GM23248 (cell line): ENCODE results near the gene PSMA4. TPM values are rescaled to one million over a fixed set of nuclear protein-coding genes. Genes with fewer than 3 reads are reported as not detected.

Experiments used
- DNase-seq: peaks from one replicate; pipeline ENCODE4 v3.0.0-alpha.2; 2015
- H2AFZ ChIP-seq: fragments of 200-600 bp; sonication (generic); 2 replicates; pipeline ENCODE4 v1.6.1; 2016; ENCODE audit warnings: antibody characterized with exemption
- H3F3A ChIP-seq: fragments of 200-600 bp; sonication (generic); 2 replicates; pipeline ENCODE4 v1.6.1; 2016; ENCODE audit warnings: mild to moderate bottlenecking, antibody characterized with exemption, mixed run types; ENCODE audit not compliant: insufficient read depth
- H3K27ac ChIP-seq: fragments of 200-600 bp; sonication (generic); 2 replicates; pipeline ENCODE4 v1.5.1; 2016; ENCODE audit warnings: mild to moderate bottlenecking
- H3K27me3 ChIP-seq: fragments of 200-600 bp; sonication (generic); replicated peaks from 2 replicates; pipeline ENCODE4 v1.6.1; 2016; ENCODE audit warnings: mild to moderate bottlenecking; ENCODE audit not compliant: insufficient read depth
- H3K36me3 ChIP-seq: fragments of 200-600 bp; sonication (generic); 2 replicates; pipeline ENCODE4 v1.6.1; 2016; ENCODE audit warnings: low read depth, mild to moderate bottlenecking
- H3K4me1 ChIP-seq: fragments of 200-600 bp; sonication (generic); 2 replicates; pipeline ENCODE4 v1.6.1; 2016; ENCODE audit warnings: mild to moderate bottlenecking; ENCODE audit not compliant: insufficient read depth
- H3K4me2 ChIP-seq: fragments of 200-600 bp; sonication (generic); one replicate; pipeline ENCODE4 v1.6.1; 2016; ENCODE audit warnings: mild to moderate bottlenecking; ENCODE audit not compliant: unreplicated experiment
- H3K4me3 ChIP-seq: fragments of 200-600 bp; sonication (generic); 2 replicates; pipeline ENCODE4 v1.5.1; 2016; ENCODE audit warnings: mild to moderate bottlenecking
- H3K79me2 ChIP-seq: fragments of 200-600 bp; sonication (generic); 2 replicates; pipeline ENCODE4 v1.6.1; 2016; ENCODE audit warnings: mild to moderate bottlenecking; ENCODE audit not compliant: insufficient read depth
- H3K9ac ChIP-seq: fragments of 200-600 bp; sonication (generic); 2 replicates; pipeline ENCODE4 v1.6.1; 2016; ENCODE audit warnings: mild to moderate bottlenecking
- H3K9me2 ChIP-seq: fragments of 200-600 bp; sonication (generic); 2 replicates; pipeline ENCODE4 v1.6.1; 2016; ENCODE audit warnings: mixed run types, mild to moderate bottlenecking, moderate library complexity; ENCODE audit not compliant: insufficient read depth
- H3K9me3 ChIP-seq: fragments of 200-600 bp; sonication (generic); one replicate; pipeline ENCODE4 v1.6.1; 2017; ENCODE audit warnings: low read depth
- H4K20me1 ChIP-seq: fragments of 200-600 bp; sonication (generic); 2 replicates; pipeline ENCODE4 v1.6.0; 2016; ENCODE audit not compliant: insufficient read depth
- EZH2 ChIP-seq: fragments of 200-600 bp; sonication (generic); IDR thresholded peaks from 2 replicates; pipeline ENCODE4 v1.6.1; 2018; ENCODE audit warnings: antibody characterized with exemption, mild to moderate bottlenecking; ENCODE audit not compliant: insufficient read depth, poor library complexity, severe bottlenecking
- EZH2phosphoT487 ChIP-seq: fragments of 200-600 bp; sonication (generic); IDR thresholded peaks from 2 replicates; pipeline ENCODE4 v1.6.1; 2018; ENCODE audit warnings: antibody characterized with exemption, moderate library complexity, mild to moderate bottlenecking, low read depth; ENCODE audit not compliant: insufficient read depth
- WGBS, 2 experiments: methylation state at CpG; one replicate each; pipeline ENCODE4 v1.1.6; 2015 to 2017; ENCODE audit warnings: low lambda C conversion rate in 2 of 2, low coverage in 1 of 2; ENCODE audit errors: missing lambda C conversion rate in 2 of 2; 5-methylcytosine and 5-hydroxymethylcytosine counted together
- in situ Hi-C: fragments of 300-500 bp; cut with MboI; formaldehyde crosslinking; loops from 2 replicates; pipeline ENCODE4 v1.15.0; 2020
- polyA plus RNA-seq: library from polyadenylated mRNA; unstranded; fragments of >200 nt; fragmentation: Nextera tagmentation; extraction: Ambion mirVana; gene quantifications from 2 replicates; pipeline ENCODE4 v1.2.1, GENCODE V29; 2016
- small RNA-seq: library from RNA; depleted of rRNA; stranded (forward); fragments of <200 nt; gene quantifications from one replicate; pipeline ENCODE3, GENCODE V24; 2014; ENCODE audit warnings: low read depth, low replicate concordance
- total RNA-seq: library from RNA; depleted of rRNA; stranded (reverse); fragments of >200 nt; shearing (Covaris generic); gene quantifications from 2 replicates; pipeline ENCODE4 v1.2.3, GENCODE V29; 2014; rRNA removed

Gene PSMA4
- total and polyA plus RNA-seq, 2 experiments from 2014 or later: 177 to 246 TPM

DNA sequence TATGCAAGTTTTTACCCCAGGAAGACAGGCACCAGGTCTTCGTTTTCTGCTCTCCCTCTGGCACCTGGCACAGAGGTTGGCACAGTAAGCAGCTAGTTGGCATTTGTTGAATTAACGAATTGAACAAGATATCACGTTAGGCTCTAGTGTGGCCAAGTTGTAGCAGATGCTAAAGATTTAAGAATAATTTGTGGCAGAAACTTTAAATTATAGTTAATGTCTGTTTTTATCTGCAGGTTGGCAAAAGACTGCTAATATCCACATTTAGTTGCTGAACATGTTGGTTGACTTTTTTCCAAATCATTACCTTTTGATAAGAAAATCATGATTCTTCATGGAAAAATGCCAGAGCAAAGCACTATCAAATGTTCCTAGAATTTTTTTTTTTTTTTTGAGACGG is 33.2 kb downstream of the PSMA4 start:
- H3K9me3 ChIP-seq: no peaks in the 10 kb centered on the region
- 47 to 52% methylated on average over 4 of the region's 4 CpGs for WGBS, 2 experiments
- TF ChIP-seq EZH2phosphoT487 (no peak), EZH2 (no peak)
- no peaks in the 10 kb centered on the region for H3F3A ChIP-seq
- in situ Hi-C loops: no loop called here
- H3K4me2 ChIP-seq: no peak overlapping the region
- H2AFZ ChIP-seq: no peak overlapping the region
- H3K9ac ChIP-seq: no peak overlapping the region
- no peak overlapping the region for H3K27ac ChIP-seq
- no peaks in the 10 kb centered on the region for H3K9me2 ChIP-seq
- no peaks in the 10 kb centered on the region for H3K27me3 ChIP-seq
- no peaks in the 10 kb centered on the region for H3K36me3 ChIP-seq
- no peak overlapping the region for H3K4me3 ChIP-seq
- no peaks in the 10 kb centered on the region for H3K4me1 ChIP-seq
- no peaks in the 10 kb centered on the region for H4K20me1 ChIP-seq
- DNase-seq: no peak
- no peaks in the 10 kb centered on the region for H3K79me2 ChIP-seq

DNA sequence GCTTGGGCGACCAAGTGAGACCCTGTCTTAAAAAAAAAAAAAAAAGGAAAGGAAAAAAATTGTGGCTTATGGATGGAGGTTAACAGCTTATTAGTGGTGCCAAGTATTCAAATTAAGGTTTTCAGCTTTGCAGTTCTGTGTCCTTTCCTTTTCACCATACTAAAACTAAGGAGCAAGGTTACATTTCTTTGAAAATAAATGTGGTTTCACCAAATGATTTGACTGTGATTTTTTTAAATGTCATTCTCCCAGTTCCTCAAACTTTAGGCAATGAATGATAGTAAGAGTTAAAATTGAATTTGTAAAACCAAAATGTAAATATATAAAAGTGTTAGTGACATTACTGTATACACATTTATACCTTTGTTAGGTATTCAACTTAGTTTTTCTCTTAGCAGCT is 34.7 kb downstream of the PSMA4 start:
- 81 to 100% methylated on average over 1 of the region's 1 CpG for WGBS, 2 experiments
- Histone ChIP-seq H3K4me2 (no peak overlapping the region), H3K9me2 (no peaks in the 10 kb centered on the region), H3K27ac (no peak overlapping the region), H4K20me1 (no peaks in the 10 kb centered on the region), H3K27me3 (no peaks in the 10 kb centered on the region), H3K36me3 (no peaks in the 10 kb centered on the region), H3K79me2 (no peaks in the 10 kb centered on the region), H3K4me3 (no peak overlapping the region), H3K9ac (no peak overlapping the region), H3K9me3 (no peaks in the 10 kb centered on the region), H3F3A (no peaks in the 10 kb centered on the region), H3K4me1 (no peaks in the 10 kb centered on the region), H2AFZ (no peak overlapping the region)
- DNase-seq: no peak
- in situ Hi-C loops: no loop called here
- no peak for TF ChIP-seq EZH2
- no peak for TF ChIP-seq EZH2phosphoT487

DNA sequence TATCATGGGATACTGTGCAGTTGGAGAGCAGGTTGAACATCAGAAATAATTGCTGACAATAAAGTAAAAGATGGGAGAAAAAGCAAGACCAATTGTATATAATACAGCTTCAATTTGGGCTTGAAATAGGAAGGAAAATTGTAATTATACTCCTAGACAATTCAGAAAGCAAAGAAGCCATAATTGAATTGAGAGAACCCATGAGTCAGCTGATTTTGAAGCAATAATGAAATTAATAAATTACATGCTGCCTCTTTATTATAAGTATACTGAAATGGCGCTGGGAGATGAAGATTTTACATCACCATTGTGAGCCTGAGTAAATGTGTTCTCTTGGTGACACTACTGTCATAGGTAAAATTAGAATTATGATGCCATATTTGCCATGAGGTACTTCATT is 57.3 kb downstream of the PSMA4 start:
- Histone ChIP-seq H3K79me2 (no peaks in the 10 kb centered on the region), H2AFZ (no peak overlapping the region), H3K4me1 (no peaks in the 10 kb centered on the region), H3K4me2 (no peak overlapping the region), H3K27me3 (no peaks in the 10 kb centered on the region), H3K4me3 (no peak overlapping the region), H3K9me3 (no peaks in the 10 kb centered on the region), H4K20me1 (no peaks in the 10 kb centered on the region), H3K9ac (no peak overlapping the region), H3F3A (no peaks in the 10 kb centered on the region), H3K9me2 (no peaks in the 10 kb centered on the region), H3K27ac (no peak overlapping the region), H3K36me3 (no peaks in the 10 kb centered on the region)
- TF ChIP-seq EZH2phosphoT487 (no peak), EZH2 (no peak)
- 86 to 90% methylated on average over 1 of the region's 1 CpG for WGBS, 2 experiments
- in situ Hi-C loops: no loop called here
- no peak for DNase-seq

DNA sequence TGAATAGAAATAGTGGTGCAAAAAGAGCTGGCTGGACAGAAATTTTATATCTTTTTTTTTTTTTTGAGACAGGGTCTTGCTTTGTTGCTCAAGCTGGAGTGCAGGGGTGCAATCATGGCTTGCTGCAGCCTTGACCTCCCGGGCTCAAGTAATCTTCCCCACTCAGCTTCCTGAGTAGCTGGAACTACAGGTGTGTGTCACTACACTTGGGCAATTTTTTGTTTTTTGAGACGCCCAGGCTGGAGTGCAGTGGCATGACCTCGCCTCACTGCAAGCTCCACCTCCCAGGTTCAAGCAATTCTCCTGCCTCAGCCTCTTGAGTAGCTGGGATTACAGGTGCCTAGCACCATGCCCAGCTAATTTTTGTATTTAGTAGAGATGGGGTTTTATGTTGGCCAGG is 58.1 kb downstream of the PSMA4 start:
- no peak for TF ChIP-seq EZH2
- no peak for TF ChIP-seq EZH2phosphoT487
- Histone ChIP-seq H3K27me3 (0 out of 2 replicates have a peak, but pooled peaks cover 5% of the 10 kb centered on the region), H3K4me1 (no peaks in the 10 kb centered on the region), H3K36me3 (no peaks in the 10 kb centered on the region), H4K20me1 (no peaks in the 10 kb centered on the region), H3F3A (no peaks in the 10 kb centered on the region), H3K9ac (no peak overlapping the region), H3K79me2 (no peaks in the 10 kb centered on the region), H3K9me3 (no peaks in the 10 kb centered on the region), H3K4me3 (no peak overlapping the region), H2AFZ (no peak overlapping the region), H3K9me2 (no peaks in the 10 kb centered on the region), H3K27ac (no peak overlapping the region), H3K4me2 (no peak overlapping the region)
- DNase-seq: no peak
- in situ Hi-C loops: no loop called here
- WGBS, 2 experiments: 80 to 84% methylated on average over 3 of the region's 3 CpGs

DNA sequence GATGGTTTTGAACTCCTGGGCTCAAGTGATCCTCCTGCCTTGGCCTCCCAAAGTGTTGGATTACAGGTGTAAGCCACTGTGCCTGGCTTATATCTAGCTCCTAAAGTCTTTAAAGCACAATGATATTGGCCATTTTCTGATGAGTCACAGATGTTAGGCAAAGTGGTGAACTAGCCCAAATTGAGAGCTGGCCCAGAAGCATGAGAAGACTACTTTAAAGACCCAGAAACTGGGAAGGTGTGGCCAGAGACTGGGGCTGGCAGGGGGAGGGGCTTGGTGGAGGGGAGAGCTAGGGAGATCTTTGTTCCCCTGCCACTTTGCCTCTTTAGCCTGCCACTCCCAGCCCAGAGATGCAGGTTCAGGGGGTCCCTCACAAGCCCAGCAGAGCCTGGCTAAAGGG is 58.9 kb downstream of the PSMA4 start:
- Histone ChIP-seq H3K9ac (no peak overlapping the region), H4K20me1 (no peaks in the 10 kb centered on the region), H3K9me2 (no peaks in the 10 kb centered on the region), H3K79me2 (no peaks in the 10 kb centered on the region), H3F3A (no peaks in the 10 kb centered on the region), H3K4me1 (no peaks in the 10 kb centered on the region), H3K9me3 (no peaks in the 10 kb centered on the region), H3K27ac (no peak overlapping the region), H3K4me2 (no peak overlapping the region), H2AFZ (no peak overlapping the region), H3K27me3 (peaks cover 5% of the 10 kb centered on the region; the same call in 1 of the 2 replicates), H3K36me3 (no peaks in the 10 kb centered on the region), H3K4me3 (no peak overlapping the region)
- DNase-seq: peak; percentile 11
- no peak for TF ChIP-seq EZH2phosphoT487
- TF ChIP-seq EZH2: no peak
- in situ Hi-C loops: no loop called here

Small RNAs within 50 kb of the gene (small RNA-seq; reads per million reads assigned to genes)
- gene AC067863.2: not detected

Other genes with a start within 250 kb of the PSMA4 start
- gene SKIC8, start 240.8 kb upstream of the PSMA4 start, total RNA-seq: 52.6 and 60.1 TPM in 2 replicates
- gene SKIC8, start 240.8 kb upstream of the PSMA4 start, polyA plus RNA-seq: 70.6 and 77.7 TPM in 2 replicates
- gene CRABP1, start 200.1 kb upstream of the PSMA4 start, total RNA-seq: not detected in 2 replicates
- not detected in 2 replicates for gene CRABP1, start 200.1 kb upstream of the PSMA4 start, polyA plus RNA-seq
- gene IREB2, start 102.2 kb upstream of the PSMA4 start, total RNA-seq: 12.9 and 18.0 TPM in 2 replicates
- 11.8 and 13.1 TPM in 2 replicates for gene IREB2, start 102.2 kb upstream of the PSMA4 start, polyA plus RNA-seq
- 3.2 and 3.9 TPM in 2 replicates for gene HYKK, start 32.9 kb upstream of the PSMA4 start, total RNA-seq
- 2.1 and 2.4 TPM in 2 replicates for gene HYKK, start 32.9 kb upstream of the PSMA4 start, polyA plus RNA-seq
- under 0.01 and 1.3 TPM in 2 replicates for gene CHRNA5, start 25.1 kb downstream of the PSMA4 start, total RNA-seq
- gene CHRNA5, start 25.1 kb downstream of the PSMA4 start, polyA plus RNA-seq: 0.24 and 0.74 TPM in 2 replicates
- not detected in 2 replicates for gene CHRNA3, start 80.6 kb downstream of the PSMA4 start, total RNA-seq
- not detected in 2 replicates for gene CHRNA3, start 80.6 kb downstream of the PSMA4 start, polyA plus RNA-seq
- not detected in 2 replicates for gene CHRNB4, start 100.8 kb downstream of the PSMA4 start, total RNA-seq
- gene CHRNB4, start 100.8 kb downstream of the PSMA4 start, polyA plus RNA-seq: not detected in 2 replicates